AG10803 (cell line): ENCODE data around the gene FCHSD1.
"Not testable (repeated sequence)": the region's sequence is repeated elsewhere in the genome, so short reads cannot be mapped to it uniquely, and the experiment has no call there.

Source experiments
- DNase-seq: peaks from one replicate; pipeline ENCODE4 v3.0.0; 2010; ENCODE audit warnings: low read depth
- H3K4me3 ChIP-seq: 2 replicates; pipeline ENCODE4 v1.5.1; 2011; ENCODE audit warnings: mild to moderate bottlenecking, low read length, control low read depth
- TF ChIP-seq, protein P1 (sequence below): conservative IDR thresholded peaks from 2 replicates; pipeline ENCODE4 v1.5.1; 2011; ENCODE audit warnings: mild to moderate bottlenecking, low read length, control low read depth, inconsistent platforms

Gene FCHSD1

DNA sequence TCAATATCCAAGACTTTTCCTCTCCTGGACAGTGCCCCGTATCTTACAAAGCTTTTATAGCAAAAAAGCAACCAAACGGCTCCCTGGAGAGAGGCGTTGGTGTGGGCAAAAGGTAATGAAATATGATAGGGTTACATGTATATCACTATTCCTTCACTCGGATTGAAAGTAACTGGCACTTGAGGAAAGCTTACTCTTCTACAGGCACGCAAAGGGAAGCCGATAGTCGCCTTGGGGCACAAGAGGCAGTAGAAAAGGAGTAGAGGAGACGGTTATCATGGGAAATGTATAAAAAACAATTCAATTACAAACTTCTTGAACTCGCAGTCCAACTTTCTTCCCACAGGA, 33.6 kb downstream of the FCHSD1 start:
- TF ChIP-seq, protein P1, sequence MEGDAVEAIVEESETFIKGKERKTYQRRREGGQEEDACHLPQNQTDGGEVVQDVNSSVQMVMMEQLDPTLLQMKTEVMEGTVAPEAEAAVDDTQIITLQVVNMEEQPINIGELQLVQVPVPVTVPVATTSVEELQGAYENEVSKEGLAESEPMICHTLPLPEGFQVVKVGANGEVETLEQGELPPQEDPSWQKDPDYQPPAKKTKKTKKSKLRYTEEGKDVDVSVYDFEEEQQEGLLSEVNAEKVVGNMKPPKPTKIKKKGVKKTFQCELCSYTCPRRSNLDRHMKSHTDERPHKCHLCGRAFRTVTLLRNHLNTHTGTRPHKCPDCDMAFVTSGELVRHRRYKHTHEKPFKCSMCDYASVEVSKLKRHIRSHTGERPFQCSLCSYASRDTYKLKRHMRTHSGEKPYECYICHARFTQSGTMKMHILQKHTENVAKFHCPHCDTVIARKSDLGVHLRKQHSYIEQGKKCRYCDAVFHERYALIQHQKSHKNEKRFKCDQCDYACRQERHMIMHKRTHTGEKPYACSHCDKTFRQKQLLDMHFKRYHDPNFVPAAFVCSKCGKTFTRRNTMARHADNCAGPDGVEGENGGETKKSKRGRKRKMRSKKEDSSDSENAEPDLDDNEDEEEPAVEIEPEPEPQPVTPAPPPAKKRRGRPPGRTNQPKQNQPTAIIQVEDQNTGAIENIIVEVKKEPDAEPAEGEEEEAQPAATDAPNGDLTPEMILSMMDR: no peak
- no peak for DNase-seq
- peak overlapping the region; percentile 71 for H3K4me3 ChIP-seq

DNA sequence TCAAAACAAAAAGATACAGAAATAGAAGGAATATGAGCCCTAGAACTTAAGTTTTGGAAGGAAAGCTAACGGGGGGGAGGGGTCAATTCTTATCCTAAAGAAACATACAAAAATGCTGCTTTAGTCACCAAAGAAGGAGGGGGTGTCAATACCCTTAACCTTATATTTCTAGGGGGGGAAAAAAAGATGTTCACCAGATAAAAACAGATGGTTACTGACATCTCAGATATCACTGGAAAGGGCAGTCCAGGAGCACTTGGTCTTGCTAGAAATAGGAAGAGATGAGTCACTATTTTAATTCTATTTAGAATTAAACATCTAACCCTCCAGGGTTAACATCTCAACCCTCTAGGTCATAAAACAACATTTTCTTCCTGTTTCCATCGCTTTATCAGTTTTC, 34.1 kb downstream of the FCHSD1 start:
- DNase-seq: no peak
- TF ChIP-seq, protein P1: no peak
- H3K4me3 ChIP-seq: peak overlapping the region; percentile 71

DNA sequence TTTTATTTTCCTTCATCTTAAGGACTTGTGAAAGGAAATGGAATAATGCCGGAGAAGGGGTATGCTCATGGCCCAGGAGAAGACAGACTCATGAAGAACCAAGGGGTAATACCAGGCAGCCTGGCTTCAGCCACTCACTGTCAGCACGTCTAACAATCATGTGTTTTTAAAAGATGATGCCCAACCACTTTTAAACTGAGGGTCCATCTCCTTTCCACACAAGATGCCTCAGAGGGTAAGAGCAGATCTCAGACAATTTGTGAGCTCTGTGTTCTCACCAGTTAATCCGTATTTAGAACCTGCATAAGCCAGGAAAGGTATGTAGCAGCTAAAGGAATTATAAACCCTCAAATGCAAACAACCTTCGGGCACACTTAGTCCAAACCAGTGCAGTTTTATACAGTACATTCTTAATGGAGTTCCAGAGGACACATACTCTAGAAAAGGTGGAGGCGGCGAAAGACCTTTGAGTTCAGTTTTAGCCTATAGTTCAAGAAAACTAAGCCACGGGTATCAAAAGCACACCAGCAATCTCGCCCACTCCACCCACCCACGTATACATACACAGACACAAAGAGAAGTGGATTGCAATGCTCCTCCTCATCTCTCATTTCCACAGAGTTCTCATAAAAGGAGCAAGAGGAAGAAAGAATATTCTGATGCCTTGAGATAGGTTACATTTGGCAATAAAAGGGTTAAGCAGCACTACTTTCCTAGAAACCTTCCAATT, 35.1 kb downstream of the FCHSD1 start:
- no peak overlapping the region for H3K4me3 ChIP-seq
- TF ChIP-seq, protein P1: no peak
- DNase-seq: no peak

DNA sequence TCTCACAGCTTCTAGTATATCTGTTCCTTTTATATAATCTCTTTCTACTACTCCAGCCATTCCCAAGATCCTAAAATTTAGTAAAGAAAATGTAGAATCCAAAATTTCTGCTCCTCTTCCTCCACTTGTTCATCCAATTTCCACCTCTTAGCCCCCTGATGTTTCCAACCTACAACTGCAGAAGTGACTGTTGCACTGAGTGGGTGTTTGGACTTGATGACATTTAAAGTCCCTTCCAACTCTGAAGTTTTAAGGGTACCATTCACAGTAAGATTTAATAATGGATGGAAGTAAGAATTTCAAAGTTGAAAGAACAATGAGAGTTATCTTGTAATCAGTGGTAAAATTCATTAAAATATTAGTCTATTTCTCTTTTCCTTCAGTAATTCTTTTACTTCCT, 37.9 kb downstream of the FCHSD1 start:
- TF ChIP-seq, protein P1: no peak
- DNase-seq: no peak
- H3K4me3 ChIP-seq: no peak overlapping the region

DNA sequence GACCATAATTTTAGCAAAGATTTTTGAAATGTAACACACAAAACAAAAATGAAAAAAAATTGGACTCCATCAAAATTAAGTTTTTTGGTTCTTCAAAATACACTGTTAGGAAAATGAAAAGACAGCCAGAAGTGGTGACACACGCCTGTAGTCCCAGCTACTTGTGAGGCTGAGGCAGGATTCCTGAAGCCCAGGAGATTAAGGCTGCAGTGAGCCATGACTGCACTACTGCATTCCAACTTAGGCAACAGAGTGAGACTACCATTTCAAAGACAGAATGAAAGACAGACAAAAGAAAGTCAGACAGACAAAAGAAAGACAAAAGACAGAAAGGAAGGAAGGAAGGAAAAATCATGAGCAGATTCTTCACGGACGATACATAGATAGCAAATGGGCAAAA, 39.9 kb downstream of the FCHSD1 start:
- DNase-seq: no peak
- no peak overlapping the region for H3K4me3 ChIP-seq
- TF ChIP-seq, protein P1: no peak

DNA sequence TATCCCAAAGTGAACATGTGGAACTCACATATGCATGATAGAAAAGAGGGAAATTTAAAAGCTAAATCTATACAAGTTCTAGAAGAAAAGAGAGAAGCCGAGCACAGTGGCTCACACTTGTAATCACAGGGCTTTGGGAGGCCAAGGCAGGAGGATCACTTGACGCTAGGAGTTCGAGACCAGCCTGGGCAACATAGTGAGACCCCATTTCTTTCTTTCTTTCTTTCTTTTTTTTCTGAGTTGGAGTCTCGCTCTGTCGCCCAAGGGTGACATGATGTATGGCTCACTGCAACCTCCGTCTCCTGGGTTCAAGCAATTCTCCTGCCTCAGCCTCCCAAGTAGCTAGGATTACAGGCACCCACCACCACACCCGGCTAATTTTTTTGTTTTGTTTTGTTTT, 41.3 kb downstream of the FCHSD1 start:
- H3K4me3 ChIP-seq, DNase-seq: not testable (repeated sequence)

DNA sequence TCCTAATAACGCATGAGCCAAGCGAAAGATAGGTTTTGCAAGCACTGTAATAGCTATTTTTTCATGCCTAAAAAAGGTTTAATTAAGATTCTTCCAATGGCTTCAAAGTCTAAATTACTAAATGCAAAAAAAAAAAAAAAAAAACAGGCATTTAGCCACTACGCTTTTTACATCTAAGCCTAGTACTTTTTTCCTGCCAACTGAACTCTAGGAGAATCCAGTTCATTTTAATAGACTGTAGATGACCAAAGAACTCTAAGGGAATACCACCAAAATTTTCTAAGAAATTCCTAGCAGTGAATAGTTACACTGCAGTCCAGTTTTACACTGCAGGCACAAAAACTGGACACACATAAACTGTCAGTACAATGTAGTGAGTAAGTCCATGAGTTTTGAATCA, 42.2 kb downstream of the FCHSD1 start:
- no peak overlapping the region for H3K4me3 ChIP-seq
- TF ChIP-seq, protein P1: no peak
- DNase-seq: no peak

DNA sequence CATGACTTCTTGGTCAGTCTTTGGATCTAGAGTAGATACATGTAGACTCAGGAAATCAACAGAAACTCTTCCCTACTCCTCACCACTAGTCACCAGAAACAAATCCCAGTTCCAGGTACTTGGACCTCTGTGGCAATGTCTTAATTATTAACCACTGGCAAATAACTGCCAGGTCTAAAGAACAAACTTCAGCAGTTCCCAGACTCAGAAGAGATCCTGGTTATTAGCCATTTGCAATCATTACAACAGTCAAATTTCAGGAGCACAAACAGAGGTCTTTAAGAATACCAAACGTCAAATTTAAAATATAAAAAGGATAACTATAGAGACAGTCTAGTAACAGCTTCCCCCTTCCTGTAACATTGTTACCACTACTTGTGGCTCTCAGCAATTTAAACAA, 42.7 kb downstream of the FCHSD1 start:
- TF ChIP-seq, protein P1: no peak
- DNase-seq: no peak
- no peak overlapping the region for H3K4me3 ChIP-seq
